MV-4-11 (cell line): Measurements from ENCODE around the gene MAN2A2.

ENCODE experiments used
- DNase-seq: peaks from one replicate; lab custom pipeline; 2025; lab: John Stamatoyannopoulos, UW

Gene MAN2A2

DNA sequence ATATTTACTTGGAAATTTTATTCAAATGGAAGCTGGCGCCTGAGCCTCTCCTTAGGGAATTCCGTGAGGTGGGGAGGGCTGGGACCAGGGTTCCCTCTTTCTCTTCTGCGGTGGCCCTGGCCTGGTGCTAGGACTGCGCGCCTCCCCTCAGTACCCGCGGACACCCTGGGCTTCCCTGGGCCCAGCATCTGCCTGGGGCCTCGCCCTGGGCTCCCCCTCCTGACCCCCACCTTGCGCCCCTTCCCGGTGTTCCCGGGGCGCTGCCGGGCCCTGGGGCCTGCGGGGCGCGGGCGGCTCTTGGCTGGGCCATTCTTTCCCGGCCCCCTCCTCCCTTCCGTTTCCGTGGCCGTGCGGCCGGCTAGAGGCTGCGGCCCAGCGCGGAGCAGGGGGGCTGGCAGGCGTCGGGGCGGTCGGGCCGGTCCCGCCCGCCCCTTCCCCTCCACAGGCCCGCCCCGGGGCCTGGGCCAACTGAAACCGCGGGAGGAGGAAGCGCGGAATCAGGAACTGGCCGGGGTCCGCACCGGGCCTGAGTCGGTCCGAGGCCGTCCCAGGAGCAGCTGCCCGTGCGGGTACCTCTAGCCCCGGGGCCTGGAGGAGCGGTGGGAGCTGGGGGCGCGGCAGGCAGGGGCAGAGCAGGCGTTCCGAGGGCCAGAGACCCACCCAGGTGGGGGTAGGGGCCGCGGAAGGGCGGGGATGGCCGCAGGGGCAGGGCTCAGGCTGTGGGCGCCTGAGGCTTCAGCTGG lies 19.0 kb upstream of the MAN2A2 start, which contains the start of gene FES:
FES (plus strand) TSS at position 529 of the 743 bp plus-strand sequence. CDS start 542 bp downstream, outside the sequence.
- peak; percentile 62 for DNase-seq

DNA sequence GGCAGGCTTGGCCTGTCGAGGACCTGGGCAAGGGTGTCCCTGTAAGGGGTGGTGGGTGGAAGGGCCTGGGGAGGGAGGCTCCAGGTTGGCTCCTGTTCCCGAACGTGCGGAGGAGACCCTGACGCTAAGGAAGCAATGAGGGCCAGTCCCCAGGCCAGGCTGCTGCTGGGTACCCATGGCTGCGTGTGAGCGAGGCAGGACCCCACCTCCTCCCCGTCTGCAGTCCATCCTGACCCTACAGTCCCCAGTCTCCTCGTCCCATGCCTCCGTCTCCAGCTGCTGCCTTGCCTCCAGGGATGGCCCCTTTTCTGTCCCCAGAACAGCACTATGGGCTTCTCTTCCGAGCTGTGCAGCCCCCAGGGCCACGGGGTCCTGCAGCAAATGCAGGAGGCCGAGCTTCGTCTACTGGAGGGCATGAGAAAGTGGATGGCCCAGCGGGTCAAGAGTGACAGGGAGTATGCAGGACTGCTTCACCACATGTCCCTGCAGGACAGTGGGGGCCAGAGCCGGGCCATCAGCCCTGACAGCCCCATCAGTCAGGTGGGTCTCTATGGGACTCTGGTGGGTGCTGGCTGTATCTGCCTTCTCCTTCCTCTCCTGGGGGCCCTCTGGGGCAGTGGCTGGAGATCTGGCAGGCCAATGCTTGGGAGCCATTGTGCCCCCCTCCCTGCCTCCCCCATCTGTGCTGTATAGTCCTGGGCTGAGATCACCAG lies 18.2 kb upstream of the MAN2A2 start:
- DNase-seq: no peak

DNA sequence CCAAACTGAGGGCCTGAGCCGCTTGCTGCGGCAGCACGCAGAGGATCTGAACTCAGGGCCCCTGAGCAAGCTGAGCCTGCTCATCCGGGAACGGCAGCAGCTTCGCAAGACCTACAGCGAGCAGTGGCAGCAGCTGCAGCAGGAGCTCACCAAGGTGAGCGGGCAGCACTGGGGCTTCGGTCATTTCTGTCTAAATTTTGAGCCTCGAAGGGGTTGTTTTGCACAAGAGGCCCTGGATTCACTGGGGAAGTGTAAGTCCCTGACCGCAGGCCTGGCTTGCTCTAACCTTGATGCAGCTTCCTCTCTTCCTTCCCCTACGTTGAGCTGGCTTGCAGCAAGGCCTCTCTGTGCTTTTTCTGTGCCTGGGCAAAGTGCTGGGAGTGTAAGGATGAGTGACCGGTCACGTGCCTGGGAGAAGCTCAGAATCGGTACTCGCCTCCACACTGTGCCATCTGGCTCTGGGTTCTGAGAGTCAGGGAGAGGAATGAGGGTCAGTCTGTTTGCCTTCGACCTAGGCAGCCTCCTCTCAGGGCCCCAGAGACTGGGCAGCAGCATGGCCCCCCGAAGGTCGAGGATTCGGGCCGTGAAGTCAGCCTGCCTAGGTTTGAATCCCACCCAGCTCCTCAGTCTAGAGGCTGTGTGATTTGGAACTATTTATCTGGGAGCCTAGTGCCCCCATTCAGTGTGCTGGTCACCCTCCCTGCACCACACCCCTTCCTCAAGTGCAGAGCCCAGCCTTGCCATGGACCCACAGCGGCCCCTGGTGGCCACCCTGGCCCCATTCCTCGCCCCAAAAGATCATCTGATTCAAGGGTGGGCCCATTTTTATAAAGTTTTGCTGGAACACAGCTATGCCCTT lies 17.4 kb upstream of the MAN2A2 start:
- DNase-seq: peak; percentile 93

DNA sequence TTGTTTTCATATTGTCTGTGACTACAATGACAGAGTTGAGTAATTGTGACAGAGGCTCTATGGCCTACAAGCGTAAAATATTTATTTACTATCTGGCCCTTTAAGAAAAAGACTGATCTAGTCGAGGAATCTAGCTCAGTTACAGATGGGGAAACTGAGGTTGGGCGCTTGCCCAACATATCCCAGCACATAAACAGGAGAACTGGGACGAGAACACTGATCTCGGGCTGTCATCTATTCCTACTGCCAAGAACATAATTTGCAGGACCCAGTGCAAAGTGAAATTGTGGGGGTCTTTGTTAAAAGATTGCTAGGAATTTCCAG lies 16.8 kb upstream of the MAN2A2 start:
- no peak for DNase-seq

DNA sequence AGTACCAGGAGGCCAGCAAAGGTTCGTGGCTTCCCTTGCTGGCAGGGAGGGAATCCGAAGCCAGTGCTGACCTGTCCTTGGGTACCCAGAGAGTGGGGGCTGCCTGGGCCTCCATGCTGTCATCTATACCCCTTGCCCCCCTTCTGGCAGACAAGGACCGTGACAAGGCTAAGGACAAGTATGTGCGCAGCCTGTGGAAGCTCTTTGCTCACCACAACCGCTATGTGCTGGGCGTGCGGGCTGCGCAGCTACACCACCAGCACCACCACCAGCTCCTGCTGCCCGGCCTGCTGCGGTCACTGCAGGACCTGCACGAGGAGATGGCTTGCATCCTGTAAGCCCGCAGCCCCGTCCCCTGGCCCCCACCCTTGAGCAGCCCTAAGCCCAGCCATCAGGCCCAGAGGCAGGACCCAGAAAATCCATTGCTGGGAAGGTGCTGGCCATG lies 16.0 kb upstream of the MAN2A2 start:
- no peak for DNase-seq

DNA sequence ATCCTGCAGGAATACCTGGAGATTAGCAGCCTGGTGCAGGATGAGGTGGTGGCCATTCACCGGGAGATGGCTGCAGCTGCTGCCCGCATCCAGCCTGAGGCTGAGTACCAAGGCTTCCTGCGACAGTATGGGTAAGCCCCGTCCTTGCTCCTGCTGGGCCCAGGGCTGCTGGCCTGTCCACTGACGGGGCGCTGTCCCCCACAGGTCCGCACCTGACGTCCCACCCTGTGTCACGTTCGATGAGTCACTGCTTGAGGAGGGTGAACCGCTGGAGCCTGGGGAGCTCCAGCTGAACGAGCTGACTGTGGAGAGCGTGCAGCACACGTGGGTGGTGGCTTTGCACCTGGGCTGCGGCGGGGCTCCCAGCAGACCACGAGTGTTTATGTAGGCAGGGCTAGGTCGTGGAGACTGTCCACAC lies 13.8 kb upstream of the MAN2A2 start:
- no peak for DNase-seq

DNA sequence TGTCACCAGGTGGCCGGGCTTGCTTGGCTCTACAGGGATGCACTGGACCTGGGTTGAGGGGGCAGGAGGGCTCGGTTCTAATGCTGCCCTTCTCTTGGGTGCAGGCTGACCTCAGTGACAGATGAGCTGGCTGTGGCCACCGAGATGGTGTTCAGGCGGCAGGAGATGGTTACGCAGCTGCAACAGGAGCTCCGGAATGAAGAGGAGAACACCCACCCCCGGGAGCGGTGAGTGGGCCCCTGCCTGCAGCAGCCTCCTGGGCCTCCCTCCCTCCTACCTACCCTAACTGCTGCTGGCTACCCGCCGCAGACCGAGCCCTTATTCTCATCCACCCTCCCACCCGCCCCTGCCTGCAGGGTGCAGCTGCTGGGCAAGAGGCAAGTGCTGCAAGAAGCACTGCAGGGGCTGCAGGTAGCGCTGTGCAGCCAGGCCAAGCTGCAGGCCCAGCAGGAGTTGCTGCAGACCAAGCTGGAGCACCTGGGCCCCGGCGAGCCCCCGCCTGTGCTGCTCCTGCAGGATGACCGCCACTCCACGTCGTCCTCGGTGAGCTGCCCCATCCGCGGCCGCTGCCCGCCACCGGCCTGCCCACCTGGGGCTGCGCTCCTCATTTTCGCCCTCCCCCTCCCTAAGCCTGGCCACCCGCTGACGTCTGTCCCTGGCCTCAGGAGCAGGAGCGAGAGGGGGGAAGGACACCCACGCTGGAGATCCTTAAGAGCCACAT lies 13.2 kb upstream of the MAN2A2 start:
- no peak for DNase-seq

DNA sequence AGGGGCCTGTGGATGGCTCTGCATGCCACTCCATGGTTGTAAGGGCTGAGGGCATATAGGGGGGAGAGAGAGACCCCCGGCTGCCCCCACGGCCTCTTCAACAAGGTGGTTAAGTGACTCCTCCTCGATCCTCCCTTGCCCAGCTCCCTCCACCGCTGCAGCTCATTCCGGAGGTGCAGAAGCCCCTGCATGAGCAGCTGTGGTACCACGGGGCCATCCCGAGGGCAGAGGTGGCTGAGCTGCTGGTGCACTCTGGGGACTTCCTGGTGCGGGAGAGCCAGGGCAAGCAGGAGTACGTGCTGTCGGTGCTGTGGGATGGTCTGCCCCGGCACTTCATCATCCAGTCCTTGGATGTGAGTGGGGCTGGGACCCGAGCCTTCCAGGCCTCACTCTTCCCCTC lies 12.3 kb upstream of the MAN2A2 start:
- DNase-seq: no peak

DNA sequence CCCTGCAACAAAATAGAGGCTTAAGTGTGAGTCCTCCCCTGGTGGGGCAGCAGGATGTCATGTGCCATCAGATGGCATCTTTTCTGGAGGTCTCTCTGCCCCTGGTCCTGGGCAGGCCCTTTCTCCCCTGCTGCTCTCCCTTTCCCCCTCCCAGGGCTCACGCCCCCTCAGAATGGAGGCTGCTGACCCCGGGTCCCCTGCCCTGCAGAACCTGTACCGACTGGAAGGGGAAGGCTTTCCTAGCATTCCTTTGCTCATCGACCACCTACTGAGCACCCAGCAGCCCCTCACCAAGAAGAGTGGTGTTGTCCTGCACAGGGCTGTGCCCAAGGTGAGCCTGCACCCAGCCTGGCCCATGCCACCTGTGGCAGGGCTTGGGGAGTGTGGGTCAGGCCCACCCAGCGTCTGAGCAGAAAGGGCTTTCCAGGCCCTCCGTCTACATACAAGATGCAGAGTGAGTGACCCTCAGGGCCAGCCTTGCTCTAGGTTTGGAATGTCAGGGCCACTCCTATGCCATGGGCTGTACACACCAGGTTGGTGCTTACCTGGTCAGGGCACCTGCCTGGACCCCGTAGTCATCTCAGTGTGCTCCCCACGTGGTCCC lies 11.7 kb upstream of the MAN2A2 start:
- DNase-seq: no peak

DNA sequence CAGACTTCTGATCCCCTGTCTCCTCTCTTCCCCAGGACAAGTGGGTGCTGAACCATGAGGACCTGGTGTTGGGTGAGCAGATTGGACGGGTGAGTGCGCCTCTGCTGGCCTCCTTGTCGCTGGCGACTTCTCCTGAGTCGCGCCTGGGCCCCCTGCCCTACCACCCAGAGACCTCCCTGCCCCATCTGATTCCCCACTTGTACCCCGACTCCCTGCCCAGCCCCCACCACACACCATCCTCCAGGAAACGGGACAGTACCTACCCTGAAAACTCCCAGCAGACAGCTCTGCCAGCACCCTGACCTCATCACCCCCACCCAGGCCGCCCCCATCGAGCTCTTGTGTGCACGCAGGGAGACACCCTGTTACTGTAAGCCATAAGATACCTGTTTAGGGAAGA lies 11.1 kb upstream of the MAN2A2 start:
- no peak for DNase-seq

DNA sequence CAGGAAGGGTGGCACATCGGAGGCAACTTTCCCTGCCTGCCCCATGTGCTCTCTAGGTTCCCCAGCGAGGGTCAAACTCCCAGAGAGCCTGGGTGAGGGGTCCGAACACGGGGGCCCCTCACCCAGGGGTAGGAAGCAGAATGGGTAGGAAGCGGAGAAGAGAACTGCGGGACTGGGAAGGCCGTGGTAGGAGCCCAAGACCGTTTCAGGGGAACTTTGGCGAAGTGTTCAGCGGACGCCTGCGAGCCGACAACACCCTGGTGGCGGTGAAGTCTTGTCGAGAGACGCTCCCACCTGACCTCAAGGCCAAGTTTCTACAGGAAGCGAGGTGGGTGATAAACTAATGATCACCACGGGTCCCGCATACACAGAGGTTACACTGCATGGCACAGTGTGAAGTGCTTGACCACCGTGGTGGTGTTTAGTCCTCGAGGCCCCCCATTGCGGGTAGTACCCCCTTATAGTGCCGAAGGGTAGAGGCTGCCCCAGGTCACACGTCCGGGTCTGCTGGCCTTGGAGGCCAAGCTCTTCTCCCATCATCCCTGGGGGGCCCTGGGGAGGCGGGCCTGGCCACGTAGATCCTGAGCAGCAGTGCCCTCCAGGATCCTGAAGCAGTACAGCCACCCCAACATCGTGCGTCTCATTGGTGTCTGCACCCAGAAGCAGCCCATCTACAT lies 10.5 kb upstream of the MAN2A2 start:
- DNase-seq: no peak

DNA sequence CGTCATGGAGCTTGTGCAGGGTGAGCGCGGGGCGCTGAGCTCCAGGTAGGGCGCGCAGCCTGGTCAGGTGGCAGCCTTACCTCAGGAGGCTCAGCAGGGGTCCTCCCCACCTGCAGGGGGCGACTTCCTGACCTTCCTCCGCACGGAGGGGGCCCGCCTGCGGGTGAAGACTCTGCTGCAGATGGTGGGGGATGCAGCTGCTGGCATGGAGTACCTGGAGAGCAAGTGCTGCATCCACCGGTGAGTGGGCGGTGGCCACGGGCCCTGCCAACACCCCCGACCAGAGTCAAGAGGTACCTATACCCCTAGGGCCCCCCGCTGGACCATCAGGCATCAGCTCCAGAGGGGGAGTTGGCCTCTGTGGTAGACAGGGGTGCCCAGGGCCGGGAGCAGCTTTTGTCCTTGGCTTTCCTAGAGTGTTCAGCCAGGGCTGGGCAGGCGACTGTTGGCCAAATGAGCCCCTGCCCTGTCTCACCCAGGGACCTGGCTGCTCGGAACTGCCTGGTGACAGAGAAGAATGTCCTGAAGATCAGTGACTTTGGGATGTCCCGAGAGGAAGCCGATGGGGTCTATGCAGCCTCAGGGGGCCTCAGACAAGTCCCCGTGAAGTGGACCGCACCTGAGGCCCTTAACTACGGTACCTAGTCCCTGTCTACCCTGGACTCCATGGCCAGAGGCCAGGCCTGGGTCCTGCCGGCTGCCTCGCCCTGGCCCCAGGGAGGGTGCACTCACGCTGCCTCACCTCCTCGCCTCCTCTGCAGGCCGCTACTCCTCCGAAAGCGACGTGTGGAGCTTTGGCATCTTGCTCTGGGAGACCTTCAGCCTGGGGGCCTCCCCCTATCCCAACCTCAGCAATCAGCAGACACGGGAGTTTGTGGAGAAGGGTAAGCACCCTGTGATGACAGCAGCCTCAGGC lies 9.7 kb upstream of the MAN2A2 start:
- DNase-seq: no peak

DNA sequence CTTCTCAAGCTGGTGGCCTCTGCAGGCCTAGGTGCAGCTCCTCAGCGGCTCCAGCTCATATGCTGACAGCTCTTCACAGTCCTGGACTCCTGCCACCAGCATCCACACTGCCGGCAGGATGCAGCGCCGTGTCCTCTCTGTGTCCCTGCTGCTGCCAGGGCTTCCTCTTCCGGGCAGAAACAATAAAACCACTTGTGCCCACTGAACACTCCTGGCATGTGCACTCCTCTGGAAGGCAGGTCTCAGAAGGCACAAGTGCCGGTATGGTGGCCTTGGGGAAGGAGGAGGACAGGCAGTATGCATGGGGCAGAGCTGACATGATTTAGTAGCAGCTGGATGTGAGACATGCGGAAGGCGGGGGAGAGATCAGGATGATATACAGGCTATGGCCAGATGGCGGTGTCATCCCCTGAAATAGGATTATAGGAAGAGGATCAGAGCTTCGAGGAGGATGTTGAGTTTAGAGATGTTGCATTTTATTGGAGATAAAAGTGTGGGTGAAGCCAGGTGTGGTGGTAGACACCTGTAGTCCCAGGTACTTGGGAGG lies 7.5 kb upstream of the MAN2A2 start:
- DNase-seq: peak; percentile 79

DNA sequence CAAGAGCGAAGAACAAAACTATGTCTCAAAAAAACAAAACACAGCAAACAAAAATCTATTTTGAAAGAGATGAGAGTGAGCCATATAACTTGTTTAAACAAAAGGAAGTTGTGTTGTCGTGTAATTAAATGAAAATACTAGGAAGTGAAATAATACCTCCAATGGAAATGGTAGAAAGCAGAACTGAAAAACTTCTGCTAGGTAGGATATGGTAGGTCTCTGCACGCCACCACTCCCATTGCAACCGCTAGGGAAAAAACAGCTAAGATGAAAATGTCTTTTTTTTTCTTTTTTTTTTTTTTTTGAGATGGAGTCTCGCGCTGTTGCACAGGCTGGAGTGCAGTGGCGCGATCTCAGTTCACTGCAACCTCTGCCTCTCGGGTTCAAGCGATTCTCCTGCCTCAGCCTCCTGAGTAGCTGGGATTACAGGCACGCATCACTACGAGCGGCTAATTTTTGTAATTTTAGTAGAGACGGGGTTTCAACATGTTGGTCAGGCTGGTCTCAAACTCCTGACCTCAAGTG lies 5.9 kb upstream of the MAN2A2 start:
- DNase-seq: peak; percentile 95

DNA sequence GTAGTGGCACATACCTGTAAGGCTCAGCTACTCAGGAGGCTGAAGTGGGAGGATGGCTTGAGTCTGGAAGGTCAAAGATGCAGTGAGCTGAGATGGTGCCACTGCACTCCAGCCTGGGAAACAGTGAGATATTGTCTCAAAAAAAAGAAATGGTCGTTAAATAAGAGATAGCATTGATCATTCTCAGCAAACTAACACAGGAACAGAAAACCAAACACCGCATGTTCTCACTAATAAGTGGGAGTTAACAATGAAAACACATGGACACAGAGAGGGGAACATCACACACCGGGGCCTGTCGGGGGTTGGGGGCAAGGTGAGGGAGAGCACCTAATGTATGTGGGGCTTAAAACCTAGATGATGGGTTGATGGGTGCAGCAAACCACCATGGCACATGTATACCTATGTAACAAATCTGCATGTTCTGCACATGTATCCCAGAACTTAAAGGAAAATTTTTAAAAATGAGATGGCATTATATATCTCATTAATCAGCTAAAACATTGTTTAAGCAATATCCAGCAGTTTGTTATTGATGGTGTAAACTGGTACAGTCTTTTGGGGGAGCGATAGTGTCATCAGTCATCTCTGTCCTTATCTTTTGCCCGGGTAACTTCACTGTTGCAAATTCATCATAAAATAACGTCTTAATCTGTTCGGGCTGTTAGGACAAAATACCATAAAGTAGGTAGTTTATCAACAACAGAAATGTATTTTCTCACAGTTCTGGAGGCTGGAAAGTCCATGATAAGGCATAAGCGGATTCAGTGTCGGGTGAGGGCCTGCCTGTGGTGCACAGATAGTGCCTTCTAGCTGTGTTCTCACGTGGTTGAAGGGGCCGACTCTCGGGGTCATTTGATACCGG lies 1.7 kb upstream of the MAN2A2 start:
- DNase-seq: peak; percentile 7

DNA sequence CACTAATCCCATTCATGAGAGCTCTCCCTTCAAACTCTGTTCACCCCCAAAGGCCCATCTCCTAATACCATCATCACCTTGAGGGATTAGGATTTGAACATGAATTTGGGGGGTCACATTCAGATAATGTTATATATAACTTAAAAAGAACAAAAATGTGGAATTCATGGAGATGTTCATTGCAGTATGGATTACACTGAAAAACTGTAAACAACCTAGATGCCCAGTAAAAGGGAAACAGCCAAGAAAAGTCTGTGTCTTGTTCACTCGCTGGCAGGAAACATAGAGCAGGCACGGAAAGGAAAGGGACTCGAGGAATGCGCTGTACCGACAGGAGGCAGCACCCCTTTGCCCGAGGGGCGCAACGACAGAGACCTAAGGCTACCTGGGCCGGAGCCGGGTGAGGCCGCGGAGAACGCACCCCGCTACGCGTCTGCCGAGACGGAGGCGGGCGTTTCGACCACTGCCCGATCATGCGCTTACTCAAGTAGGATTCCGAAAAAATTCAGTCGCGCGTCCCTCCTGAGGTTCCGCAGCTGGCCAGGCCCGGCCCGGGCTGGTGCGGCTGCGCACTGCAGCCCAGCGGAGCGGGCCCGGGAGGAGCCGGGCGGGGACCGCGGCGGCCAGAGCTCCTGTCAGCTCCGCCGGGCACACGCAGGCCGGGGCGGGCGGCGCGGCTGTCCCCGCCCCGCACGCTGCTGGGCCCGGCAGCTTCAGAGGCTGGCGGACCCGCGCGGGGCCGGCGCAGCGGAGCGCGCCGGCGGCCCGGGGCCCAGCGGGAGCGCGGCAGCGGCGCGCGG lies 862 bp upstream of the MAN2A2 start:
- peak; percentile 79 for DNase-seq

DNA sequence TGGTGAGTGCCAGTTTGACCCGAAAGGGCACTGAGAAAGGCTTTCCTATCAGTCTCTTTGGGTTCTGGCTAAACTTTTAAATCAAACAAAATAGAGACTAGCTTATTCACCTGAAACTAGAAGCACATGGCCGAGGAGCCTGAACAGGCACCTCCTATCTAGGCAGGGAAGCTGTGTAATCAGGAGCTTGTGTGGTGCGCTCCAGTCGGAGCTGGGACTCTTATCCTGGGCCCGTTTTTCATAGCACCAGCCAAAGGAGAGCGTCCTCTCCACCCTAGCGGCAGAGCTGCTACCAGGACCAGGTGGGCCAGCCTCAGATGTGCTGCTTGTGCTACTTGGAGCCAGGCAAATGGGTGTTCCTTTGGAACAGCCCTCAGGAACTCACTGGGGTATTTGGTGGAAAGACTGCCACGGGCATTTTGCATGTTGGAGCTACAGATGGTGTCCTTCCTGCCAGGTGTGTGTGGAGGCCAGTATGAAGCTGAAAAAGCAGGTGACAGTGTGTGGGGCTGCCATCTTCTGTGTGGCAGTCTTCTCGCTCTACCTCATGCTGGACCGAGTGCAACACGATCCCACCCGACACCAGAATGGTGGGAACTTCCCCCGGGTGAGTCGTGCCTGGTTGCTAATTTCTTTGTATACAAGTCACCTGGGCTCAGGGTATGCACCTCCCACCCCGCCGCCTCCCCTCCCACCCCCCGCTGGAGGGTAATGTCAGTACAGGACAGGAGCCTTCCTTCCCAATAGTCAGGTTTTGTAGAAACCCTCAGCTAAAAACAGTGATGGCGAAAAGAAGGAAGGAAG lies 833 bp downstream of the MAN2A2 start:
- no peak for DNase-seq
